Measurements from ENCODE around the gene FCRLB.
"Not testable (repeated sequence)": the region's sequence is repeated elsewhere in the genome, so short reads cannot be mapped to it uniquely, and the experiment has no call there.

The FCRLB gene

GRCh38 chr1:161721738-161722343 lies 497 bp downstream of the FCRLB start:
- no peak for DNase-seq

GRCh38 chr1:161722406-161722805 lies 1.1 kb downstream of the FCRLB start:
- no peak for DNase-seq

GRCh38 chr1:161723459-161724141 lies 2.3 kb downstream of the FCRLB start:
- no peak for DNase-seq

GRCh38 chr1:161725258-161725907 lies 4.0 kb downstream of the FCRLB start:
- not testable (repeated sequence) for DNase-seq

GRCh38 chr1:161725908-161726472 lies 4.6 kb downstream of the FCRLB start:
- peak; percentile 27 for DNase-seq

- peak; percentile 64 for DNase-seq
Observed at GRCh38 chr1:161726473-161727255, 5.3 kb downstream of the FCRLB start.

GRCh38 chr1:161727256-161727924 lies 6.0 kb downstream of the FCRLB start:
- DNase-seq, result no peak

- no peak for DNase-seq
Observed at GRCh38 chr1:161728376-161729226, 7.3 kb downstream of the FCRLB start.

- DNase-seq, result peak; percentile 24
Observed at GRCh38 chr1:161730050-161730564, 8.8 kb downstream of the FCRLB start.

- no peak for DNase-seq
Observed at GRCh38 chr1:161731241-161731640, 9.9 kb downstream of the FCRLB start.

GRCh38 chr1:161731981-161732718 lies 10.8 kb downstream of the FCRLB start:
- DNase-seq, result no peak

- DNase-seq, result no peak
Observed at GRCh38 chr1:161733526-161733925, 12.2 kb downstream of the FCRLB start.

- DNase-seq, result no peak
Observed at GRCh38 chr1:161735837-161736236, 14.5 kb downstream of the FCRLB start.

GRCh38 chr1:161736335-161736969 lies 15.1 kb downstream of the FCRLB start:
- no peak for DNase-seq

- no peak for DNase-seq
Observed at GRCh38 chr1:161737625-161738024, 16.3 kb downstream of the FCRLB start.

- DNase-seq, result no peak
Observed at GRCh38 chr1:161738627-161739287, 17.4 kb downstream of the FCRLB start.

- DNase-seq, result no peak
Observed at GRCh38 chr1:161739865-161740566, 18.7 kb downstream of the FCRLB start.

- no peak for DNase-seq
Observed at GRCh38 chr1:161740921-161741320, 19.6 kb downstream of the FCRLB start.

GRCh38 chr1:161743231-161743630 lies 21.9 kb downstream of the FCRLB start:
- no peak for DNase-seq

Measured in stimulated activated CD4-positive, alpha-beta T cell treated with anti-CD3 and anti-CD28 coated beads, Interleukin-4, amount 100 ng/mL, for 1 hour (primary cell).